SK-N-DZ (cell line): Measurements from ENCODE around the gene TUT4.
A peak's percentile ranks its signal among the peaks of the same experiment; 100 is the strongest.

Experiments used
- DNase-seq: peaks from one replicate; pipeline ENCODE4 v3.0.0-alpha.2; 2015; ENCODE audit warnings: low spot score

TUT4 gene

GRCh38 chr1:52571783-52572182, 18.9 kb upstream of the TUT4 start:
- no peak for DNase-seq

- DNase-seq = no peak
Measured at GRCh38 chr1:52569449-52570210, 16.7 kb upstream of the TUT4 start.

GRCh38 chr1:52567943-52568342, 15.1 kb upstream of the TUT4 start:
- no peak for DNase-seq

- no peak for DNase-seq
Measured at GRCh38 chr1:52562766-52563165, 9.9 kb upstream of the TUT4 start.

- DNase-seq = no peak
Measured at GRCh38 chr1:52559875-52560274, 7.0 kb upstream of the TUT4 start.

GRCh38 chr1:52558941-52559340, 6.0 kb upstream of the TUT4 start:
- no peak for DNase-seq

GRCh38 chr1:52556641-52557360, 3.9 kb upstream of the TUT4 start:
- DNase-seq = no peak

- no peak for DNase-seq
Measured at GRCh38 chr1:52554756-52555155, 1.9 kb upstream of the TUT4 start.

GRCh38 chr1:52554267-52554640, 1.4 kb upstream of the TUT4 start:
- no peak for DNase-seq

GRCh38 chr1:52553362-52554266, 722 bp upstream of the TUT4 start:
- DNase-seq = peak; percentile 89

GRCh38 chr1:52552236-52552504, 722 bp downstream of the TUT4 start:
- DNase-seq = peak; percentile 45

- DNase-seq = peak; percentile 23
Measured at GRCh38 chr1:52551507-52552235, 1.2 kb downstream of the TUT4 start.

- no peak for DNase-seq
Measured at GRCh38 chr1:52550447-52550846, 2.4 kb downstream of the TUT4 start.

- DNase-seq = no peak
Measured at GRCh38 chr1:52549267-52549666, 3.6 kb downstream of the TUT4 start.

- DNase-seq = no peak
Measured at GRCh38 chr1:52546852-52547251, 6.0 kb downstream of the TUT4 start.

- no peak for DNase-seq
Measured at GRCh38 chr1:52544665-52545525, 8.0 kb downstream of the TUT4 start.

- no peak for DNase-seq
Measured at GRCh38 chr1:52542085-52542688, 10.7 kb downstream of the TUT4 start.

- DNase-seq = no peak
Measured at GRCh38 chr1:52534928-52535764, 17.7 kb downstream of the TUT4 start.

GRCh38 chr1:52533713-52534112, 19.2 kb downstream of the TUT4 start:
- no peak for DNase-seq
